HUES48 (cell line): Measurements from ENCODE around the gene RIPPLY3.

ENCODE experiments used
- H3K27ac ChIP-seq: one replicate; pipeline ENCODE4 v1.7.0; 2013; ENCODE audit warnings: low read depth, low read length, inconsistent platforms
- H3K27me3 ChIP-seq: 2 replicates; pipeline ENCODE4 v1.6.1; 2013; ENCODE audit warnings: mild to moderate bottlenecking, low read length; ENCODE audit not compliant: control insufficient read depth, insufficient read depth
- H3K36me3 ChIP-seq: 2 replicates; pipeline ENCODE4 v1.6.1; 2013; ENCODE audit warnings: low read length; ENCODE audit not compliant: control insufficient read depth, insufficient read depth
- H3K4me1 ChIP-seq: 2 replicates; pipeline ENCODE4 v1.6.1; 2013; ENCODE audit warnings: mild to moderate bottlenecking, low read length; ENCODE audit not compliant: control insufficient read depth, insufficient read depth
- H3K4me3 ChIP-seq: 2 replicates; pipeline ENCODE4 v1.5.1; 2013; ENCODE audit warnings: mild to moderate bottlenecking, low read depth, low read length
- H3K9ac ChIP-seq: 2 replicates; pipeline ENCODE4 v1.6.1; 2013; ENCODE audit warnings: mild to moderate bottlenecking, low read depth, low read length, moderate library complexity
- H3K9me3 ChIP-seq: 2 replicates; pipeline ENCODE4 v1.6.1; 2013; ENCODE audit warnings: low read length; ENCODE audit not compliant: control insufficient read depth, insufficient read depth

RIPPLY3 gene, protein sequence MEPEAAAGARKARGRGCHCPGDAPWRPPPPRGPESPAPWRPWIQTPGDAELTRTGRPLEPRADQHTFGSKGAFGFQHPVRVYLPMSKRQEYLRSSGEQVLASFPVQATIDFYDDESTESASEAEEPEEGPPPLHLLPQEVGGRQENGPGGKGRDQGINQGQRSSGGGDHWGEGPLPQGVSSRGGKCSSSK

DNA sequence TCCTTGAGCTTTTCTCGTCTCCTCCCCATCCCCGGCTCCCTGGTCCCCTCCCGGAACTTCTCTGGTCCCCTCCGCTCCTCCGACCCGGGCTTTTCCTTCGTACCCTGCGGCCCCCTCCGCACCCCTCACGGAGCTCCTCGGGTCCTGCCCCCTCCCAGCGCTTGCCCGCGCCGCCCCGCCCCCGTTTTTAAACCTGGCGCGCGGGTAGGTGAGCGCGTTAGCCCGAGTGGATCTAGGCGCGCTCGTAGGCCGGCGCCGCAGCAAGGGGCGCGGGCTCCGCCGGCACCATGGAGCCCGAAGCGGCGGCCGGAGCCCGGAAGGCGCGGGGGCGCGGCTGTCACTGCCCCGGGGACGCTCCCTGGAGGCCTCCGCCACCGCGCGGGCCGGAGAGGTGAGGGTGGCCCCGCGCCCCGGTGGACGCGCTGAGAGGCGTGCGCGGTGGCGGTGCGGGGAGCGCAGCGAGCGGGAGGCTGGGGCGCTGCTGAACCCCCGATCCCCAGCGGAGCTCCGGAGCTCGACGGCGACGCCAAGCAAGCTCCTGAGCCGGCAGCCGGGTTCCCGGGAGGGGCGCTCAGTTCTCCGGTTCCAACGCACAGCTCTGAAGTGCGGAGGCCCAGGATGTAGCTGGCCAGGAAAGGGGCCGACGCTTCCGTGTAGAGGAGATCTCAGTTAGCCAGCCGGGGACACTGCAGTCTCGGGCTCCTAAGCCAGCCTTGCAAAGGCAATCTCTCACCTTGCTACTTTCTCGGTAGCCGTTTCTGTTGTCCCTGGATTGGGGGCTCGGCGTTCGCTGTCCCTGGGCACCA lies at the start of gene RIPPLY3:
RIPPLY3 (plus strand) TSS at position 217 of the 806 bp plus-strand sequence; CDS start at position 288, 71 bp downstream.
- H3K4me3 ChIP-seq, result peak within 1 kb of the TSS; percentile 65

DNA sequence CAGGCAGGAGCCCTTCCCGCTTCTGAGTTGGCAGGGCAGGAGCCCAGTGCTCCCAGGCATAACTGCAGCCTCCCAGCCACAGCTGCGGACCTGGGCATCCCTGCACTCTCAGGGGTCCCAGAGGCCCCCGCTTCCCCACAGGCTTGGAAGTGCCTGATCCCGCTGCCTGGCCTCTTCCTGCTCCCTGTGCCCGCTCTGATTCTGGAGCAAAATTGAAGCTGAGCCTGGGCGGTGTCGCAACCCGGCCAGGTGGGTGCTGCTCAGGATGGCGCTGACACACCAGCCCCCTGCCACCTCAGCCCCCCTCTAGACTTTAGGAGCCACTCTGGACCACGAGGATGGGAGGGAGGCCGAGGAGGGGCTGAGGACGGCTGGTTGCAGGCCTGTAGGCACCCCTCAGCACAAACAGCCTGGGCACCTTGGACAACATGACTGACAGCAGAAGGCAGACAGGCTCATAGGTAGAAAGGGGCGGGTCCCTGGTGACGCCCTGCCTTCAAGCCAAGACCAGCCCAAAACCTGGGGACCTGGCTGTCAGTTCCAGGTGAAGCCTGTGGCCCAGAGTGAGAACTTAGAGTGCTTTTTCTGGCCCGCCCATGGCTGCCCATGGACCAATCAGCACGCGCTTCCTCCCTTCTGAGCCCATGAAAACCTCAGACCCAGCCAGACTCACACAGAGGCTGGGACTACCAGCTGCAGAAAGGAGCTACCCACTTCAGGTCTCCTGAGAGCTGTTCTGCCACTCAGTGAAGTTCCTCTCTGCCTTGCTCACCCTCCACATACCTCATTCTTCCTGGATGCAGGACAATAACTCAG lies 47.3 kb upstream of the RIPPLY3 start:
- no peak overlapping the region for H3K27ac ChIP-seq
- no peaks in the 10 kb centered on the region for H3K4me1 ChIP-seq
- H3K9me3 ChIP-seq, result no peaks in the 10 kb centered on the region; the same call in 1 of the 2 replicates
- no peak overlapping the region for H3K9ac ChIP-seq
- H3K36me3 ChIP-seq, result 0 out of 2 replicates have a peak, but pooled peaks cover 2% of the 10 kb centered on the region
- no peak overlapping the region for H3K4me3 ChIP-seq
- H3K27me3 ChIP-seq, result no peaks in the 10 kb centered on the region

More for the DNA sequence above, at the start of gene RIPPLY3:
- peaks cover 53% of the 10 kb centered on the region for H3K27me3 ChIP-seq
- H3K9me3 ChIP-seq, result no peaks in the 10 kb centered on the region
- H3K9ac ChIP-seq, result no peak within 1 kb of the TSS
- H3K36me3 ChIP-seq, result no peaks in the 10 kb centered on the region
- H3K27ac ChIP-seq, result no peak within 1 kb of the TSS
- H3K4me1 ChIP-seq, result 0 out of 2 replicates have a peak, but pooled peaks cover 2% of the 10 kb centered on the region

DNA sequence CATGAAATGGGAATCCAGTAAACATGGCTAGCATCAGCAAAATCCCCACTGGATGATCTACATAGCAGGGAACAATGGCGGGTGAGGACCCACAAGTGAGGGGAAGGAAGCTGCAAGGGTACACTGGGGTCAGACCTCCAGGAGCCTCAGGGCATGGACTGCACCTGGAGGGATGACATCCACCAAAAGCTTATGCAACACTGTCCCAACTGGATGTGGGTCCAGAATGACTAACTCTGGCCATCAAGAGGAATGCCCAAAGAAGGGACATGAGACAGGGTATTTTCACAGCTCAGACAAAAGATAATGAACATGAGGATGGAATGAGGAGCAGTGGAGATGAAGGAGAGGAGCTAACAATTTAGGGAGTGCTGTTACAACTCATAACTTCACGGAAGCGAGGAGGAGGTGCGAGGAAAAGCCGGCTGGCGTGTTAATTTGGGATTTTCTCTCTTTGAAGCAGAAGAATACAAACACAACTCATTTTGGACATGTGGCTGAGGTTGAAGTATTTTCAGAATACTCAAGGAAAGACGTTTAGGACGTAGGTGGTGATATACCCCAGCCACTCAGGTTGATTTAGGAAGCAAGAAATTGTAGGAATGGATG lies 45.7 kb upstream of the RIPPLY3 start:
- 0 out of 2 replicates have a peak, but pooled peaks cover 3% of the 10 kb centered on the region for H3K4me1 ChIP-seq
- no peak overlapping the region for H3K9ac ChIP-seq
- no peaks in the 10 kb centered on the region for H3K27me3 ChIP-seq
- H3K27ac ChIP-seq, result no peak overlapping the region
- no peaks in the 10 kb centered on the region; the same call in 1 of the 2 replicates for H3K9me3 ChIP-seq
- no peak overlapping the region for H3K4me3 ChIP-seq
- H3K36me3 ChIP-seq, result no peaks in the 10 kb centered on the region

DNA sequence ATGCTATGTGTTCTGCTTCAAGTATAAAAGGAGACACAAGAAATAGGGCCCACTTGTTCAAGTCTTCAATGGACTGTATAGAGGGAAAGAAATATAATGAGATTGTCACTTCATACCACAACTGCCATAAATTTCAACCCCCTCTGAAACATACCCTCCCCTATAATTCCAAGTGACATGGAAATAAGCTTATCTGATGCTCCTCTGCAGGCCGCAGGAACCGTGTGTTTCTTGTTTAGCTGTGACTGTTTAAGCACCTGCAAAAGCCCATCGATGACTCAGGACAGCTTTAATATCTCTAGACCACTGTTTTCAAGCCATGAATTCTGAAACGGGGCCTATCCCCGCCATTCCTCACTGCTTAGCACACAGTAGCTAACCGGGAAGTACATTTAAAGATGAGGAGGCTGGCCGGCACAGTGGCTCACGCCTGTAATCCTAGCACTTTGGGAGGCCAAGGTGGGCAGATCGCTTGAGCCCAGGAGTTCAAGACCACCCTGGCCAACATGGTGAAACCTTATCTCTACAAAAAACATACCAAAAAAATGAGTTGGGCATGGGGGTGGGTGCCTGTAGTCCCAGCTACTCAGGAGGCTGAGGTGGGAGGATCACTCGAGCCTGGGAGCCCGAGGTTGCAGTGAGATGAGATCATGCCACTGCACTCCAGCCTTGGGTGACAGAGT lies 44.3 kb upstream of the RIPPLY3 start:
- Histone ChIP-seq H3K9ac (no peak overlapping the region), H3K27me3 (no peaks in the 10 kb centered on the region), H3K4me3 (no peak overlapping the region), H3K9me3 (no peaks in the 10 kb centered on the region; the same call in 1 of the 2 replicates), H3K36me3 (no peaks in the 10 kb centered on the region), H3K4me1 (0 out of 2 replicates have a peak, but pooled peaks cover 3% of the 10 kb centered on the region), H3K27ac (no peak overlapping the region)

DNA sequence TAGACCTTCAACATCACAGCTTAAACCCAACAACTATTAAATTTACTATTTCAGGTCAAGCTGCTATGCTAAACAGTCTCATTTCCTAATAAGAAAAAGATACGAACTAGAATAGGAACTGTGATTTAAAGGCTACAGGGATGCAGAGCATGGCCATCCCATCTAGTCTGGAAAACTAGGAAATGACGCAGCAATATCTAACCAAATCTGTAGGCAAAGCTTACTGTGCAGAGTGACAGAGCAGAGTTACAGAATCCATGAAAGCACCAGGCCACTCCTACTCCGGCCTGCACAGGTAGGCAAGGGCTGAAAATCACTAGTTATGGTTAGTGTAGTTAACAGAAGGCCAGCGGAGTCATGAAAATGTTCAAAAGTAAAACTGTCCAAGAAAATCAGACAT lies 42.1 kb upstream of the RIPPLY3 start:
- Histone ChIP-seq H3K9ac (no peak overlapping the region), H3K36me3 (0 out of 2 replicates have a peak, but pooled peaks cover 6% of the 10 kb centered on the region), H3K27me3 (no peaks in the 10 kb centered on the region; the same call in 1 of the 2 replicates), H3K9me3 (no peaks in the 10 kb centered on the region; the same call in 1 of the 2 replicates), H3K4me1 (0 out of 2 replicates have a peak, but pooled peaks cover 3% of the 10 kb centered on the region), H3K4me3 (no peak overlapping the region), H3K27ac (no peak overlapping the region)

DNA sequence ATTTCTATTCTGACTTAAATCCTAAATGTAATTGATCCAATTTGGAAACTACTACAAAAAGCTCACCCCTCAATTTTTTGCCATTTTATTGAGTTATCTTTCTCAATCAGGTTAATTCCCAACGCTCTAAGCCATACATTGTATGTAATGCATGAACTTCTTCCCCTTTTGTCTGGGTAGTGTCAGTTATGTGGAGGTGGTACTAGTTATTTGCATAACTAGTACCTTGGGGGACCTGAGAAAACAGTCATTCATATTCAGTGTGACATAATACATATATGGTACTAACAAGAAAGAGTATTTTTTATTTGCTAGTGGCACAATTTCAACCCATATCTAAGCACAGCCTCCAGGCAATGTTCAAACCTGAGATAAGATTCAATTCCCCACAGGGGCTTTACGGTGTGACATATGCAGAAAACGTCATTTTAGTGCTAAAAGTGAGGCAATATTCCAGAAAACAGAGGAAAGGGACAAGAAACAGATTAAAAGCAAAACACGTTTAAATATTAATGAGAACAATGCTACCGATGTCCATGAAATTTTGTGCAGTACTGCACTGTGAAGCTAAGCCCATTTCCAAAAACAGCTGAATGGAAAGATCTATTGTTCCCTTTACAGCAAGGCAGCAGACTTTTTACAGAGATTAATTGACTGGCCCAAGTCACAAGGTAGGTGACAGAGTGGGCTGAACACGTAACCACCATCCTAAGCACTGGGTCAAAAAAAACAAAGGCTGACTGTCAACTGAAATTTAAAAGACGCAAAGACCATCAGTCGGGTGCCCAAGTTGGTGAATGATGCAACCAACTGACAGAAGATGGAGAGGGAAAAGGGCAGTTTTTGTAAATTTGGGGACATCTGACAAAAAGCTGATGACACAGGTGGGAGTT lies 41.4 kb upstream of the RIPPLY3 start:
- Histone ChIP-seq H3K9me3 (no peaks in the 10 kb centered on the region), H3K4me1 (0 out of 2 replicates have a peak, but pooled peaks cover 3% of the 10 kb centered on the region), H3K4me3 (peak overlapping the region; percentile 80; the same call in 1 of the 2 replicates), H3K9ac (no peak overlapping the region), H3K27ac (no peak overlapping the region), H3K27me3 (no peaks in the 10 kb centered on the region; the same call in 1 of the 2 replicates), H3K36me3 (0 out of 2 replicates have a peak, but pooled peaks cover 6% of the 10 kb centered on the region)

DNA sequence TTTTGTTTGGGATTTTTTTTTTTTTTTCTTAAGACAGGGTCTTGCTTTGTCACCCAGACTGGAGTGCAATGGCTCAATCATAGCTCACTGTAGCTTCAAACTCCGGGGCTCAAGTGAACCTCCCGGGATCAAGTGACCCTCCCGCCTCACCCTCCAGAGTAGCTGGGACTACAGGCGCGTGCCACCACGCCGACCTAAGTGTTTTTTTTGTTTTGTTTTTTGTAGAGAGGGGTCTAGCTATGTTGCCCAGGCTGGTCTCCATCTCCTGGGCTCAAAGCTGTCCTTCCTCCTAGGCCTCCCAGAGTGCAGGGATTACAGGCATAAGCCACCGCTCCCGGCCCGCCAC lies 40.8 kb upstream of the RIPPLY3 start:
- no peaks in the 10 kb centered on the region; the same call in 1 of the 2 replicates for H3K27me3 ChIP-seq
- H3K27ac ChIP-seq, result peak overlapping the region; percentile 59
- H3K9ac ChIP-seq, result peak overlapping the region; percentile 75
- H3K4me3 ChIP-seq, result peak overlapping the region; percentile 80
- 0 out of 2 replicates have a peak, but pooled peaks cover 6% of the 10 kb centered on the region for H3K36me3 ChIP-seq
- 0 out of 2 replicates have a peak, but pooled peaks cover 3% of the 10 kb centered on the region for H3K4me1 ChIP-seq
- no peaks in the 10 kb centered on the region for H3K9me3 ChIP-seq

DNA sequence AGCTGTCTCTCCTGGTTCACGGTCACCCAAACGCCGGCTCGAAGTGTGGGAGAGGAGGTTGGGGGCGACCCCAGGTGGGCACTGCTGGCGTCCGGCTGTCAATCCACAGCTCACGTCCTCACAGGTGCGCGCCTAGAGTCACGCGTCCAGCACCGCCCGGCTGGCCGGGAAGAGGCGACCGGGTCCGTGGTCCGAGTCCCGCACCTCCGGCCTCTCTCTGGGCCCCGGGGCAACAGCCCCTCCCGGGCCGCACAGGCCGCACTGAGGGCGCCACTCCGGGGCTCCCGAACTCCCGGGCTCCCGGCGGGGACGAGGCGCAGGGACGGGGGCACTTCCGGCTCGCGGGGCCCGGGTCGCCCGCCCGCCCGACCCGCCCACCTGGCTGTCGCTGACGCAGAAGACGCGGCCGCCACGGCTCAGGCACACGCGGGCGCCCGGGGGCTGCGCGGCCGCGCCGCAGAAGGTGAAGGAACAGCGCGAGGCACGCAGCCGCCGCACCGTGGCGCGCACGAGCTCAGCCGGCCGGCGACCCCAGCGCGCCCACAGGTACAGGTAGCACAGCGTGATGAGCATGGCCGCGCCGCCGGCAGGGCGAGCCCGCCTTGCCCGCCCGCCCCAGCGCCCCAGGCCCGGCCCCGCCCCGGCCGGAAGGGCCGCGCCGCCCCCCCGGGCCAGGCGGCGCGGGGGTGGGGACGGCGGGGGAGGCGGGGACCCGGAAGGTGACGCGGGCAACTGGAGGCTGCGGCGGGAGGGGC lies 40.3 kb upstream of the RIPPLY3 start, which contains the start of gene HLCS:
HLCS (minus strand) TSS at position 604 of the 755 bp plus-strand sequence; CDS start at position 573, 31 bp downstream.
- H3K27ac ChIP-seq, result peak within 1 kb of the TSS; percentile 64
- peak within 1 kb of the TSS; percentile 75 for H3K9ac ChIP-seq
- peak within 1 kb of the TSS; percentile 80 for H3K4me3 ChIP-seq
- H3K4me1 ChIP-seq, result 0 out of 2 replicates have a peak, but pooled peaks cover 3% of the 10 kb centered on the region
- 0 out of 2 replicates have a peak, but pooled peaks cover 6% of the 10 kb centered on the region for H3K36me3 ChIP-seq
- no peaks in the 10 kb centered on the region for H3K9me3 ChIP-seq
- H3K27me3 ChIP-seq, result no peaks in the 10 kb centered on the region; the same call in 1 of the 2 replicates
